Activated naive CD8-positive, alpha-beta T cell (primary cell): ENCODE measurements around the gene TNS1.

Source experiments
- H3K27ac Mint-ChIP-seq: one replicate; pipeline ENCODE4 v1.8.0; 2021; ENCODE audit warnings: mixed read lengths
- H3K27me3 Mint-ChIP-seq: one replicate; pipeline ENCODE4 v1.8.0; 2021; ENCODE audit warnings: mixed read lengths
- H3K36me3 Mint-ChIP-seq: one replicate; pipeline ENCODE4 v1.8.0; 2021; ENCODE audit warnings: mixed read lengths
- H3K4me1 Mint-ChIP-seq: one replicate; pipeline ENCODE4 v1.8.0; 2021; ENCODE audit warnings: low read depth, mixed read lengths
- H3K4me3 Mint-ChIP-seq: one replicate; pipeline ENCODE4 v1.8.0; 2021; ENCODE audit warnings: mild to moderate bottlenecking, mixed read lengths
- H3K9me3 Mint-ChIP-seq: one replicate; pipeline ENCODE4 v1.8.0; 2021; ENCODE audit warnings: low read depth, mixed read lengths

The TNS1 gene

DNA sequence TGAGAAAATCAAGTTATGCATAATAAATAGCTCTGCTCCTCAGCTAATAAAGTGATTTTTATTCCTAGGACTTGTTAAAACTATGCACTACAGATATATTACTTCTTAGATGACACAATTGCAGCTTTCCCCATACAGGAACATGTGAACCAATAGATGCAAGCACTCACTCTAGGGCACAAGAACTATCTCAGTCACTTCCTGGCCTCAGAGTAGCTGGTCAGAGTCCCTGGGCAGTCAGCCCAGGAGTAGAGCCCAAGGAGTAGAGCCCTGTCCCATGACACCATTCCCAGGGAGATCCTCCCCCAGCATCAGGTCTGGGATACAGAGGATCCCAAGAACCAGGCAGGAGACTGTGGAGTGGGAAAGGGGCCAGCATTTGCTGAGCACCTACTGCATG is 2.7 kb downstream of the TNS1 start:
- Mint-ChIP-seq H3K9me3 (no peaks in the 10 kb centered on the region), H3K4me1 (no peaks in the 10 kb centered on the region), H3K27me3 (peaks cover 10% of the 10 kb centered on the region), H3K4me3 (no peak overlapping the region), H3K27ac (no peak overlapping the region), H3K36me3 (no peaks in the 10 kb centered on the region)

DNA sequence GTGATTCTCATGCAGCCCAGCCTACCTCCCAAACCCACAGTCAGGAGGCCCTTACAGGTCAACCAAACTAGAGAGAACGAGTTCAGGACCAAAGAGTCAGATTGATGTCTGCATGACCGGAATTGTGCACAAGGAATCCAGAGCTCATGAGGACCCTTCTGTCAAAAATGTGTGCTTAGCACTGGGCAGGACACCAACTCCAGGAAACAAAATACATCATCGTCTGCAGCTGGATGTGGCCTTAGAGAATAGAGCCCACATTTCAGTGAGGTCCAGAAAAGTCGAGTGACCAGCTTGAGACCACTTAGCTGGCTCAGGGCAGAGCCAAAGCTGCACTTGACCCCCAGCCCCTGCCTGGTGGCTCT is 3.2 kb downstream of the TNS1 start:
- Mint-ChIP-seq H3K27ac (no peak overlapping the region), H3K9me3 (no peaks in the 10 kb centered on the region), H3K27me3 (peaks cover 10% of the 10 kb centered on the region), H3K4me1 (no peaks in the 10 kb centered on the region), H3K4me3 (no peak overlapping the region), H3K36me3 (no peaks in the 10 kb centered on the region)

DNA sequence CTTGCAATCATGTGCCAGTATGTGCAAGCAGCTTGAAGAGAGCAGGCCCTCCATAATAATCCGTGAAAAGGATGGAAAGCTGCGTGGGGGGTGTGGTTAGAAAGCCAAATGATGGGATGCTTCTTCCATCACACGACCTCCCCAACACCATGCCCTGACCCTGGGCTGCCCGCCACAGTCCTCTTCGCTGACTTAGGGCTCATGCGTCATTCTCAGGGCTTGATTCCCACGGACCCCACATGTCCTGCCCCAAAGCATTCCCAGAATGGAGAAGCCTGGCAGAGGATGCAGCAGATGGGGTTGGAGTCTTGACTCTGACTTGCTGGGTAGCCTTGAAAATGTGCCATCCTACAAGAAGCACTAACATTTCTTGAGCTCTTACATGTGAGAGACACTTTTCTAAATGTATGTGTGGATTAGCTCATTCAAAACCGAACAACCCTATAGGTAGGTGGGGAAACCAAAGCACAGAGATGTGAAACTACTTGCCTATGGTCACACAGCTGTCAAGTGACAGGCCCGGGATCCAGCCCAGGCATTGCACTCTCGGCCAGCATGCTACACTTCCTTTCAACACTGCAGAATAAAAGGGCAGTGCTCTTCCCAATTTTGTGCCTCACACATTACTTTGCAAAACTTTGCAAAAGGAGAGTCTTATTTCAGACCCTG is 3.7 kb downstream of the TNS1 start:
- Mint-ChIP-seq H3K4me1 (no peaks in the 10 kb centered on the region), H3K27me3 (peaks cover 10% of the 10 kb centered on the region), H3K4me3 (no peak overlapping the region), H3K9me3 (no peaks in the 10 kb centered on the region), H3K36me3 (no peaks in the 10 kb centered on the region), H3K27ac (no peak overlapping the region)

DNA sequence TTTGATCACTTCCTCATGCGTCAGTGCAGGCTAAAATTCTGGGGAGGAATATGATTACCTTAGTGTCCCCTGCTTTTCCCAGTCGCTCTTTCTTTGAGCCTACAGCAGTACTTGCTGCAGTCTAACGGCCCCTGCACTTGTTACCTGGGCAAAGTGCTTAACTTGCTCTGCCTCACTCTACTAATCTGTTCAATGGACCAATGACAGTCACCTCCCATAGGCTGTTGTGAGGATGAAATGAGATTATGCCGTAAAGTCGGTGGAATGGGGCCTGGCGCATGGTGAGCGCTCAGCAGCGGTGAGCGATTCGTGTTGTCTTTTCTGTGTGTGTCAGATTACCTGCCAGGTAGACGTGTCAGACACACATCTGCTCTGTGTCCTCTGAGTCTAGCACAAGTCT is 5.3 kb downstream of the TNS1 start:
- peaks cover 12% of the 10 kb centered on the region for H3K27me3 Mint-ChIP-seq
- no peaks in the 10 kb centered on the region for H3K4me1 Mint-ChIP-seq

DNA sequence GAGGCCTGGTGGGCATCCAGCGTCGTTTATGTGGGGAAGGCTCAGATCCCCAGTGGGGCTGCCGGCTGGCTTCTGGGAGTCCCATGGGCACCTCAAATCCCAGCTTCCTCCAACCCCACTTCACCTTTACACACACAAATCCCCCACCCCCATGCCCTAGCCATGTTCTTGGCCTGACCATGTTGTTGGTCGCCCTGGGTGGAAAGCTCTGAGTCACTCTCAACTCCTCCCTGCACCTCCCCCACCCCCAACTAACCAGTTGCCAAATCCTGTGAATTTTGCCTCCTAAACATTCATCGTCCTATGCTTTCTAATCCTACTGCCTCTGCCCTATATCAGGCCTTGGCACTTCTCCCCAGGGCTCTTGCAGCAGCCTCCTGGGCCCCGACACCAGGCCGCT is 6.4 kb downstream of the TNS1 start:
- no peaks in the 10 kb centered on the region for H3K4me1 Mint-ChIP-seq
- no peaks in the 10 kb centered on the region for H3K36me3 Mint-ChIP-seq
- peaks cover 10% of the 10 kb centered on the region for H3K27me3 Mint-ChIP-seq
- H3K9me3 Mint-ChIP-seq: no peaks in the 10 kb centered on the region
- no peak overlapping the region for H3K4me3 Mint-ChIP-seq
- no peak overlapping the region for H3K27ac Mint-ChIP-seq

More for the DNA sequence above, 5.3 kb downstream of the TNS1 start:
- Mint-ChIP-seq H3K36me3 (no peaks in the 10 kb centered on the region), H3K9me3 (no peaks in the 10 kb centered on the region), H3K27ac (no peak overlapping the region), H3K4me3 (no peak overlapping the region)

DNA sequence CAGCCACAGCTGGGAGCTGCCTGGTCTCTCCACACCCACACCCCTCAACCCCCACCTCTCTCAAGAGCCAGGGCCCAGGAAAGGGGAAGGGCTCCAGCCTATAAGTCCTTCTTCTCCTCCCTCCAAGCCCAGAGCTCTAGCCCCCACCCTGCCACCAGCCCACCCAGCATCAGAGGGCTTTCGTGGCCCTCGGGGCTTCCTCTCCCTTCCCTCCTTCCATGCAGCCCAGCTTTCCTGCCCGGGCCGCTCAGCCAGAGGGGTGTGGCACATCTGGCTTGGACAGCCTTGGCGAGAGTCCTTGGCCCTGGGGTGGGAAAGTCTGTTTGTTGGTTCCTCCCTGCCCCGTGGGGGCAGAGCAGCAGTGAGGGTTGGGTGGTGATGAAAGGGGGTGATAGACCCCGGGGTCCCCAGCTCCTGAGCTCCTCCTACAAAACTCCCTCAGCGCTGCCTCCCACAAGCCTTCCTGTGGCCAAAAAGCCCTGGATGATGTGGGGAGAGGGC is 7.0 kb downstream of the TNS1 start:
- no peaks in the 10 kb centered on the region for H3K9me3 Mint-ChIP-seq
- no peaks in the 10 kb centered on the region for H3K4me1 Mint-ChIP-seq
- peaks cover 9% of the 10 kb centered on the region for H3K27me3 Mint-ChIP-seq
- no peak overlapping the region for H3K27ac Mint-ChIP-seq
- no peaks in the 10 kb centered on the region for H3K36me3 Mint-ChIP-seq
- H3K4me3 Mint-ChIP-seq: no peak overlapping the region

DNA sequence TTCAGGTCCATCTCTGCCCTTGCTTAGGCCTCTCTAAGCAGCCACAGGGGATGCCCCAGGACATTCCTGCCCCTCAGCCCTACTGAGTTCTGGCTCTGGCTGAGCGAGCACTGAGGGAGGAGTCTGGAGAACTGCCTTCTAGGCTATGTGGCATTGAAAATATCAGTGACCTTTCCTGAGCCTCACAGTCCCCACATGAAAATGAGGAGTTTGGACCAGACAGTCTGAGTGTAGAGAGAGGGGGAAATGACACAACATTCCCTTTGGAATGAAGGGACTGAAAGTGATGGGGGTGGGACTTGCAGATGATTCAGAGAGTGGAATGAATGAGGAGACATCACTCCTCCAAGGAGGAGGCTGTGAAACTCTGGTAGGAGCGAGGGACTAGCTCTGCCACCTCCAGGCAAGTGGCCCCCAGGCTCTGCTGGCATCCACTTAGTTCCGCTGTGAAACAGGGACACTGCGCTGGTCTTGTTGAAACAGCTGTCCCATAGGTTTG is 8.0 kb downstream of the TNS1 start:
- peaks cover 9% of the 10 kb centered on the region for H3K27me3 Mint-ChIP-seq
- H3K9me3 Mint-ChIP-seq: no peaks in the 10 kb centered on the region
- no peak overlapping the region for H3K4me3 Mint-ChIP-seq
- H3K27ac Mint-ChIP-seq: no peak overlapping the region
- H3K4me1 Mint-ChIP-seq: no peaks in the 10 kb centered on the region
- H3K36me3 Mint-ChIP-seq: no peaks in the 10 kb centered on the region

DNA sequence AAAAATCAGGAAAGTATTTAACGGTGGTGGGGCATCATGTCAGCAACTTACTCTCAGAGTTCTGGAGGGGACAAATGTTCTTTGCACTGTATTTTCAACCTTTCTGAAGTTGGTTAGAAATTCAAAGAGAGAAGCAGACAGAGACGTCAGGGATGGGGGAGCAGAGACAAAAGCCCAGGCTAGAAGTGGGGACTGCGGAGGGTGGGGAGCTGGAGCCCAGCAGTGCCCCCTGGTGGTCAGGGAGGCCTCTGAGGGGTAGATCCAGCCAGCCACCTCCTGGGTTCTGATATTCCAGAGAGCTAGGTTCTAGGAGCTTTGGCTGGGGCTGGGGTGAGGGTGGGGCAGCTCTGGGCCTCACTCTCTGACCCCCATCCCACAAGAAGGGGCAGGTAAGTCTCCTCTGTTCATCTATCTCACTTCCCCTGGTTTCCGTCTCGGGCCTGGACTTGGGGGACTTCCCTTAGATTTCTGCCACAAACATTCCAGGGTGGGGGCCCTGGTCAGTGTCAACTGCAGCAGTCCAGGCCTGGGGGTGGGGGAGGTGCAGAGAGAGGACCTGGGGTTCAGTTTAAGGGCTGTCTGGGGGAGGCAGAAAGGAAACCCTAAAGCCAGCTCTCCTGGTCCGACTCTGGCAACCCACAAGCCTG is 8.9 kb downstream of the TNS1 start:
- Mint-ChIP-seq H3K27me3 (peaks cover 11% of the 10 kb centered on the region), H3K4me1 (no peaks in the 10 kb centered on the region), H3K27ac (no peak overlapping the region), H3K9me3 (no peaks in the 10 kb centered on the region), H3K4me3 (no peak overlapping the region), H3K36me3 (no peaks in the 10 kb centered on the region)

DNA sequence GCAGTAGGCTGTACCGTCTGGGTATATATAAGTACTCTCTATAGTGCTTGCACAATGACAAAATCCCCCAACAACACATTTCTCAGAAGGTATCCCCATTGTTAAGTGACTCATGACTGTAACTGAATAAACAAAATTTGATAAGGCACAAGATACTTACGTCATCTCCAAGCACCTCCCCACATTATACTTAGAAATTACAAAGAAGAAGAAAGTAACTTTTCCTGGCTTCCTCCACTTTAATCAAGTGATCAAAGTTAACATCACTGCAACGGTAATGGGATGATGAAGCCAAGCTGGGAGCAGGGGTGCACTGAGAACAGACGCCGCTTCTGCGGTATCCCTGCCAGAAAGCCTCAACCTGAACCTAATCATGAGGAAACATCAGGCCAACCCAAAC is 9.7 kb downstream of the TNS1 start:
- Mint-ChIP-seq H3K27ac (no peak overlapping the region), H3K4me1 (no peaks in the 10 kb centered on the region), H3K27me3 (peaks cover 11% of the 10 kb centered on the region), H3K9me3 (no peaks in the 10 kb centered on the region), H3K36me3 (no peaks in the 10 kb centered on the region), H3K4me3 (no peak overlapping the region)

DNA sequence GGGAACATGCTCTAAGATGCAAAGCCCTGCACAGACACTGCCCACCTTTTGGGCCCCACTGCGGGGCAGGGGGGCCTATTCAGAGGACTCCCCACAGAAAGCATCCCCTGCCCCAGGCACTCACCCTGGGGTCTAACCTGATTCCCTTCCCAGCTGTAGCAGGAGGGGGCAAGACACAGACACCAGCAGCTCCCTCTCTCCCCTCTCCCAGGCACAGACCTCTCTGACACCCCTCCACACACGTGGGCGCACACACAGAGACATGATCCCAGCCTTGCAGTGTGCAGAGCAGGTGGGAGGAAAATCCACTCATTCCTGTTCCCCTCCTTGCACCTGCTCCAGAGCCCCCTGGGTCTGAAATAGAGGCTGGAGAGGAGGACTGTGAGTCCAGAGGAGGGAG is 10.7 kb downstream of the TNS1 start:
- Mint-ChIP-seq H3K4me1 (no peaks in the 10 kb centered on the region), H3K36me3 (no peaks in the 10 kb centered on the region), H3K27me3 (peaks cover 8% of the 10 kb centered on the region), H3K4me3 (no peak overlapping the region), H3K9me3 (no peaks in the 10 kb centered on the region), H3K27ac (no peak overlapping the region)

DNA sequence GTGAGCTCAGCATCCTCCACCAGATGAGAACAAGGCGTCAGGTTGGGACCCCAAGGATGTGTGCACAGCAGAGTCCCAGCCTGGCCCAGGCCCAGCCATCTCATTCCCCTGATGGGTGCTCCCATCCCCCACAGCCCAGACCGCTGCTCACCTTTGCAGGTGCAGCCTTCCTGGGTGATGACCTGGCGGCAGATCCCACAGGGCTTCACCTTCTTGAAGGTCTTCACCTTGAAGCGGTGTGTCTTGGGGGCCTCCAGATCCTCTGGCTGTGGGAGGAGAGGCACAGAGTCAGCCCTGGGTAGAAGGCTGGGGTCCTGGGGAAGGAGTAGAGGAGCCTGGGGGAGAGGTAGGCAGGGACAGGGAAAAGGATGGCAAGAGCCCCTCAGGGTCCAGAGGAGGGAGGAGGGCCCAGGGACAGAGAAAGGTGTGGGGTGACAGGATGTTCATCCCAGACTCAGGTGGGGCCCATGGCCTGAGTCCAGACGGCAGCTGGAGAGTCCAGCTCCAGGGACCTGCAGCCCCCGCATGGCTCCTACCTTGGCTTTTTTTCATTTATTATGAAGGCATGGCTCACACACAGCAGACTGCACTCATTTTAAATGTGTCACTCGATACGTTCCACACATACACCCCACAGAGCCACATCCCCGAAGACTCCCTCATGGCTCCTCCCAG is 11.9 kb downstream of the TNS1 start:
- Mint-ChIP-seq H3K4me3 (no peak overlapping the region), H3K4me1 (no peaks in the 10 kb centered on the region), H3K9me3 (no peaks in the 10 kb centered on the region), H3K27me3 (peaks cover 5% of the 10 kb centered on the region), H3K36me3 (no peaks in the 10 kb centered on the region), H3K27ac (no peak overlapping the region)

DNA sequence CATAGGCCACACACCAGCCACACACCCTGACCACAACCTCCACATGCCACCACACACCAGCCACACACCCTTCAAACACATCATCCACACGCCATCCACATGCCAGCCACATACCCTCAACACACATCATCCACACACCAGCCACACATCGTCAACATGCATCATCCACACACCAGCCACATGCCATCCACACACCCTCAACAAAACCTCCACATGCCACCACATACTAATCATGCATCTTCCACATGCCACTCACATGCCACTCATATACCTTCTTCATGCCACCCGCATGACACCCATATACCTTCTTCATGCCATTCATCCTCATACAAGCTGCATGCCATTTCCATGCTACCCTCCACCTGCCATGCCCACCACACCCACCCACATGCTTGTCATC is 12.4 kb downstream of the TNS1 start:
- H3K36me3 Mint-ChIP-seq: no peaks in the 10 kb centered on the region
- H3K27ac Mint-ChIP-seq: no peak overlapping the region
- H3K9me3 Mint-ChIP-seq: no peaks in the 10 kb centered on the region
- H3K4me1 Mint-ChIP-seq: no peaks in the 10 kb centered on the region
- peaks cover 5% of the 10 kb centered on the region for H3K27me3 Mint-ChIP-seq
- no peak overlapping the region for H3K4me3 Mint-ChIP-seq

DNA sequence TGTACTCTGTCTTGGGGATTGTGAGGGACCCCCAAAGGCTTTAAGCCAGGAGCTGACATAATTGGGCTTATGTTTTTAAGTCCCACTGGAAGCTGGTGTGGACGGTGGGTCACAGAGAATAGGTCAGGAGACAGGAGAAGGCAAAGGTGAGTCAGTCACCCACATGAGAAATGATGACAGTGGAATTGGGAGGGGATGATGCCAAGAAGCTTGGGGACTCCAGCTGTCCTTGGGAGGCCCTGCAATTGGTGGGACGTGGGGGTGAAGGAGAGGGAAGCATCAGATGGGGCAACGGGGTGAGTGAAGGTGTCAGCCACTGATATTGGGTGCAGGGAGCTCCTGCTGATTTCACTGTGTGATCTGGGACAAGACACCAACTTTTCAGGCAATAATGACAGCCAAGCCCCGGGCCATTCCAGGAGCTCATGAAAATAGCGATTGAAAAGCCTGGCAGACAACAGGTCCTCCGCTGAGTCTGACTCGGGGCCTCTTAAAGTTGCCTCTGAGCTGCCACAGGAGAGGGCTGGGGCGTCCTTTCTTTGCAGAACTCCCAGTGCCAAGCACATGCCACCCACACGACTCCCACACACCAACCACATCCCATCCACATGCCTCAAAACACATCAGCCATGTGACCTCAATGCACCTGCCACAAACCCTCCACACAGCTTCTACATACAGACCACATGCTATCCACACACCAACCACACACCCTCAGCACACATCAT is 13.4 kb downstream of the TNS1 start:
- H3K36me3 Mint-ChIP-seq: no peaks in the 10 kb centered on the region
- H3K27ac Mint-ChIP-seq: no peak overlapping the region
- peaks cover 5% of the 10 kb centered on the region for H3K27me3 Mint-ChIP-seq
- no peaks in the 10 kb centered on the region for H3K9me3 Mint-ChIP-seq
- no peaks in the 10 kb centered on the region for H3K4me1 Mint-ChIP-seq
- H3K4me3 Mint-ChIP-seq: no peak overlapping the region

DNA sequence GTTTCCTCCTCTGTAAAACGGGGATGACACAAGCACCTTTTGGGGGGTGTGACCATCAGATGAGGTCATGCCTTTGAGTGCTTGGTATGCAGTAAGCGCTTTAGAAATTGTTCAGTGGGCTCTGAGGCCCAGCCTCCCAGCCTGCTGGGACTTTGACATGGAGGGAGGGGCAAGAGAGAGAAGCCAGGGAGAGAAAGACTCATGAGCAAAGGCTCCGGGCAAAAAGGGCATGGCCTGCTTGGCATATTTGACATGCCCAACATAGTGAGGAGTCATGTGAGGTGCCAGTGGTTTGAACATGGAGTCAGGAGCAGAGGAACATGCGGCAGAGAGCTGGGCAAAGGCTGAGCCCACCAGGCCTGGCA is 14.0 kb downstream of the TNS1 start:
- no peaks in the 10 kb centered on the region for H3K4me1 Mint-ChIP-seq
- no peaks in the 10 kb centered on the region for H3K36me3 Mint-ChIP-seq
- no peaks in the 10 kb centered on the region for H3K9me3 Mint-ChIP-seq
- H3K4me3 Mint-ChIP-seq: no peak overlapping the region
- peaks cover 5% of the 10 kb centered on the region for H3K27me3 Mint-ChIP-seq
- H3K27ac Mint-ChIP-seq: no peak overlapping the region
